HG03378 (cell line): ENCODE measurements around the gene TRABD2A.
A peak's percentile ranks its signal among the peaks of the same experiment; 100 is the strongest.

Experiments
- ATAC-seq: cut with Tn5 transposase; IDR thresholded peaks from one replicate; pipeline ENCODE4 v1.9.1; 2021; ENCODE audit warnings: mild to moderate bottlenecking, moderate library complexity; ENCODE audit not compliant: unreplicated experiment

TRABD2A gene

GRCh38 chr2:84823229-84823628, 57.7 kb downstream of the TRABD2A start:
- ATAC-seq: no peak

- no peak for ATAC-seq
Measured at GRCh38 chr2:84821806-84822205, 59.1 kb downstream of the TRABD2A start.

DNA sequence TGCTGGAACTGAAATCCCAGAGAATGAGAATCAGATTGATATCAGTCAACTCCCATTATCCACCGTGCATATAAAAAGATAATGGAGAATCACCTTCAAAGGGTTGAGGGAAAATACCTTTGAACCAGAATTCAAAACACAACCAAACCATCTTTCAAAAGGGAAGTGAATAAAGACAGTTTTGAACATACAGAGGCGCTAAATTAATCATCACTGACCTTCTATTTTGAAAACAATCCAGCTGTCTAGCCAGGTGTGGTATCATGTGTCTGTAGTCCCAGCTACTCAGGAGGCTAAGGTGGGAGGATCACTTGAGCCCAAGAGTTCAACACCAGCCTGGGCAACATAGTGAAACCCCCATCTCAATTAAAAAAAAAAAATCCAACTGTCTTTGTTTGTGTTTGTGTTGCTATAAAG, 63.6 kb downstream of the TRABD2A start:
- peak; percentile 97 for ATAC-seq

DNA sequence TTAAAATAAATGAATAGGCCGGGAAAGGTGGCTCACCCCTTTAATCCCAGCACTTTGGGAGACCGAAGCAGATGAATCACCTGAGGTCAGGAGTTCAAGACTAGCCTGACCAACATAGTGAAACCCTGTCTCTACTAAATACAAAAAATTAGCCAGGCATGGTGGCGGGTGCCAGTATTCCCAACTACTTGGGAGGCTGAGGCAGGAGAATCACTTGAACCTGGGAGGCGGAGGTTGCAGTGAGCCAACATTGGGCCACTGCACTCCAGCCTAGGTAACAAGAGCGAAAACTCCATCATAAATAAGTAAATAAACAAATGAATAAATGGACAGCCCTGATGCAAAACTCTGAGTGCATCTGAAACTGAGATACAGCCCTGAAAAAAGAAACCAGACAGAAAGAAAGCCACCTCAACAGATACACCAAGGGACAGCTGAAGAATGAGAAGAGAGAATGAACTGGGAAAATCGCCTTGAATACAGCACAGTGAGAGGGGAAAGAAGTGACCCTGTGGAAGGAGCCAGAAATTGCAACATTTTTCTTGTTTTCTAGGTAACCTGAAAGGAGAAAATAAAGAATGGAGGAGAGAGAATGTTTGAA, 64.4 kb downstream of the TRABD2A start:
- ATAC-seq: peak; percentile 59

GRCh38 chr2:84815146-84815545, 65.7 kb downstream of the TRABD2A start:
- ATAC-seq: no peak

DNA sequence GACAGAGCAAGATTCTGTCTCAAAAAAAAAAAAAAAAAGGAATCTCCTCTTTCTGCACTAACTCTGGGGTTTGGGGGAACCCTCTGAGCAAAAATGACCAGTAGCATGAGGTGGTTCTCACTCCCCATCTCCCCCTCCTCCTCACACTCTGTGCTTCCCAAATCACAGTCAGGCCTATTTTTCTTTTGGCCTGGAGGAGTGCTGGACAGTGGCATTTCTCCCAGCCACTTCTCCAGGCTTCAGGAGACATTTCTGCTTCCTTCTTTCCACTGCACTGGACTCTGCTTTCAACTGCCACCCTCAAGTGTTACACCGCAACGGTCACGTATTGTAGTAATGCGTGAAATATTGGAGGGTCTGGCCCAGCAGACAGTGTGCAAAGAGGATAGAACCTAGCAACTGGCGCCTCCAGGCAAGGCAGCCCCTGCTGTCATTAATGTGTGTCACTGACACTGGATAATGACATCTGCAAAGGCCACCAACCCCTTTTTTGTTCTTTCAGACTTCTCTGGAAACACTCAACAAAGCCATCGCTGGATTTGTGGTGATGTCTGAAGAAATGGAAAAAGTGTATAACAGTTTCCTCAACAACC, 68.9 kb downstream of the TRABD2A start:
- no peak for ATAC-seq

- ATAC-seq: no peak
Measured at GRCh38 chr2:84808279-84808678, 72.6 kb downstream of the TRABD2A start.

DNA sequence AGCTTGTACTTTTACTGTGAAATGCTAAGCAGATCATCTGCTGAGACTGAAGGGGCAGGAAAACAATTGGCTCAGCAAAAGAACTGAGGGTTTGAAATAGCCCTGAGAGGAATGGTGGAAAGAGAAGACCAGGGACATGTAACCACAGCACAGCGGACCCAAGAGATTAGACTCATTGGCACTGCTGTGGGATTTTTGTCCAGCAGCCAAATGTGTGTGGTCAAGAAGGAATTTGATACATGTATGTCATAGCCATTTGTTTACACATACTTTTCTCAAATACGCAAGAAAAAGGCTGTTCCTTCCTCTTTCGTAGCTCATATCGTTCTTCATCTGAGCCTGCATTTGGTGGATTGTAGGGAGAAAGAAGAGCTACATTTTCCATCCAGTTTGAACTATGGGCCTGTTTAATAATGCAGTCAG, 73.8 kb downstream of the TRABD2A start:
- ATAC-seq: no peak

DNA sequence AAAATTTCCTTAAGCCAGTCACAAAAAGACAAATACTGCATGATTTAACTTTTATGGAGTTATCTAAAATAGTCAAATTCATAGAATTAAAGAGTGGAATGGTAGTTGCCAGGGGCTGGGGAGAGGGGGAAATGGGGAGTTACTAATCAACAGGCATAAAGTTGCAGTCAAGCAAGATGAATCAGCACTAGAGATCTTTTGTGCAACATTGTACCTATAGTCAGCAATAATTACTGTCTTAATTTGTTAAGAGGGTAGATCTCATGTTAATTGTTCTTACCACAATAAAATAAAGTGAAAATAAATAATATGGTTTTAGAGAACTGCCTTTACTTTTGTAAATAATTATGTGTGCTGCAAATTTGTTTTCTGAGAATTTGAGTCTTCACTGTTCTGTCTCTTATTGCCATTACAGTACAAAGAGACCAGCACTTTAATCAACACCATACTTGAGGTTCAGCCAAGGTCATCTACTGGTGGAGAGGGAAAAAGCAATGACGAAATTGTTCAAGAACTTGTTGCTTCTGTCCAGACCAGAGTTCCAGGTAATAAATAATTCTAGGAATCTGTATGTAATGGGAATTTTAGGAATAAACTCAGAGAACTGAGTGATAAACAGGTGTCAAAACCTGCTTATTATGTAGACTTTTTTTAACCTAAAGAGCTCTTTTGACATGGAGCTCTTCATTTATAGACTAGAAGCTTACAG, 75.5 kb downstream of the TRABD2A start:
- no peak for ATAC-seq

GRCh38 chr2:84801811-84802210, 79.1 kb downstream of the TRABD2A start:
- ATAC-seq: no peak

GRCh38 chr2:84800194-84800805, 80.6 kb downstream of the TRABD2A start:
- ATAC-seq: peak; percentile 91

DNA sequence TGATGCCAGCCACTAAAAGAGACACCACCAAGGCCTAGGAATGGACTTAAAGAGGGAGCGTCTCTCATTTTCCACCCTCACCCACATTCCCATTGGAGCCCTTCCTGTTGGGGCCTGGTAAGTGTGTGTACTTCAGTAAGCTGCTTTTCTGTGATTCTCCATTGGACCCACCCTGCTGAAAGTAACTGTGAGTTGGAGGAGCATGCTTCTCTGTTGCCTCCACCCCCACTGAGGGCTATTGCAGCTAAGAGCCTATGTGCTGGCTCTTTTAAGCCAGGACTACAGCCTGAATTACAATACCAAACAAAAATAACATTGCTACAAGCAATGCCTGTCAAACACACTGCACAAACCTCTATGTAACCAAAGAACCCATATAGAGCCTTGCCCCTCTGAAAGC, 81.1 kb downstream of the TRABD2A start:
- no peak for ATAC-seq

DNA sequence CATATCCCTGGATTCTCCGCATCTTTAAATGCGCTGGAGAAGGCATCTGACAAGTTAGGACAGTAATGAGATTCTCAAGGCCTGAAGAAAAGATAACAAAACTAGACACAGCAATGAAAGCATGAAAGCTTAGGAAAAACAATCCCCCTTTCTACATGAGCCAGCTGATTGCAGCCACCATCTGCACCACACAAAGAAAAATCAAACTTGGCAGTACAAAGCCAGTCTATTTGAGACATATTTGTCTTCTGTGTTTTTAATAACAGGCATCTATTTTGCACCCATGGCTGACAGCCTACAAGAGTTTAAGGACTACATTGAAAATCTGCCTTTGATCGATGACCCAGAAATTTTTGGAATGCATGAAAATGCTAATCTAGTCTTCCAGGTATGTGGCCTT, 83.6 kb downstream of the TRABD2A start:
- ATAC-seq: no peak

DNA sequence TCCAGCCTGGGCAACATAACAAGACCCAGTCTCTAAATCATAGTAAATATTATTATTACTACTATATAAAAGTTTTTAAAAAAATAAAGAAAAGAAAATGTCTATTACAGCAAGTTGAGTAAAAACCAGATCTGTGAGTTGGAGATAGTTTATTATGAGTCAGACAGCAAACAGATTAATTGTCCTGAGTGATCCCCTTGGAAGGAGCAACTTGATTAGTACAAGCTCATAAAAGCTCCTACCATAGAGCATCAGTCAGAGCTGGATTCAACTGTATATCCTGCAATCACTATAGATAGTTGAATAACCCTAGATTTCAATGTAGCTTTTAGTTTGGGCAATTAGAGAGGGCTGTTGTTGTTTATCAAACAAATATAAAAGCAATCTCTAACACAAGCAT, 84.1 kb downstream of the TRABD2A start:
- no peak for ATAC-seq

- no peak for ATAC-seq
Measured at GRCh38 chr2:84793641-84794040, 87.2 kb downstream of the TRABD2A start.

DNA sequence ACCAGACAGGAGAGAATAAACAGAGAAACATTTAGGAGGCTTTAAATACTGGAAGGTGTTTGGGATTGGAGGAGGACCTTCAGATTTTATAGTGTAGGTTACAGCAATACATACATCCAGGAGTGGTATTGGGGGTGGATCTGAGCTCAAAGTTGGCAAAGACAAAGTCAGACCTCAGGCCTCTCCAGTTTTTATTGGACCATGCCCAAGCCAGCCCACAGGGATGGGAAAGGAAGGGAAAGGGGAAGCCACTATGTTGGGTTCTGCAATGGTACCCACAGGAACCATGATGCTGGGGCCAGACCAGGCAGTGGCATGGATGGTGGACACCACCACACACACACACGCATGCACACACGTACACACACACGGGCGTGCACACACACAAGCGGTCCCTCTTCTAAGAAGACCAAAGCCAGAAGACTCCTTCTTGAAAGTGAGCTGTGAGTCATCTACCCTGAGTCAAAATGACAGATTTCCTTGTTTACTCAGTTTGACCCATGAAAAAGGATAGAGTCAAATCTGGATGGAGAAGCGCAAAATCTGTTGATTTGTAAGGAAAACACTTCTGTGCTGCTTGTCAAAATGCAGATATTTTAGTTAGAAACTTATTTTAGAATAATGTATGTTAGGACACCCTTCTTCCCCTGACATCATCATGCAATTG, 87.9 kb downstream of the TRABD2A start:
- no peak for ATAC-seq

GRCh38 chr2:84788498-84788897, 92.4 kb downstream of the TRABD2A start:
- no peak for ATAC-seq

GRCh38 chr2:84788027-84788426, 92.9 kb downstream of the TRABD2A start:
- ATAC-seq: no peak

DNA sequence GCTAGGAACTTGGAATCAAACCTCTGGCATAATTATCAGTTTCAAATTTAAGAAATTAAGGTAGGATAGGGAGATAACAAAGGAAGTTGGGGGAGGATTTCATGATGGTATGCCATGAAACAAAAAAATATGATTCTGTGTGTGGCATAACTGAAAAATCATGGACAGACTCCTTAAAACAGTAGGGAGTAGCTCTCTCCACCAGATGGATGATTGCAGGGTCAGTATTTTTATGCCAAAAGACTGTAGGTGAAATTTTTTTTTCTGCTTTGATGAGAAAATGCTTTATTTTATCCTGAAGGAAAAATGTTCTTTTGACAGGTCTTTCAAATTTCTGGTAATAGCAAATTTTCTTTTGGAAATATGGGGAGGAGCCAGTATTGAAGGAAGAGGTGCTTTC, 94.3 kb downstream of the TRABD2A start:
- no peak for ATAC-seq

DNA sequence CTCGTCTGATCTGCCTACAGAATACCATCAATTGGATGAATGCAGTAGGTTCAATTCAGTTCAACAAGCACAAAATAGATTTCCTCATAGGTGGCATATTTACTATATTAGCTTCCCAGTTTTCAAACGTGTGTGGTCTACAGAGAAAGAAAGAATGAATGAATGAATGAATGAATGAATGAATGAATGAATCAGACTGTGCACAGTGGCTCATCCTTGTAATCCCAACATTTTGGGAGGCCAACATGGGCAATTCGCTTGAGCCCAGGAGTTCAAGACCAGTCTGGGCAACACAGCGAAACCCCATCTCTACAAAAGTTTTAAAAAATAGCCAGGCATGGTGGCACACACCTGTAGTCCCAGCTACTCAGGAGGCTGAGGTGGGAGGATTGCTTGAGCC, 94.9 kb downstream of the TRABD2A start:
- ATAC-seq: no peak

GRCh38 chr2:84782717-84783442, 98.0 kb downstream of the TRABD2A start:
- ATAC-seq: peak; percentile 49
